ENCODE results near the gene TUBG2. TPM values are rescaled to one million over a fixed set of nuclear protein-coding genes. Genes with fewer than 3 reads are reported as not detected.

Gene TUBG2
- total RNA-seq, 1 experiment from 2014 or later, result 20.4 TPM

DNA sequence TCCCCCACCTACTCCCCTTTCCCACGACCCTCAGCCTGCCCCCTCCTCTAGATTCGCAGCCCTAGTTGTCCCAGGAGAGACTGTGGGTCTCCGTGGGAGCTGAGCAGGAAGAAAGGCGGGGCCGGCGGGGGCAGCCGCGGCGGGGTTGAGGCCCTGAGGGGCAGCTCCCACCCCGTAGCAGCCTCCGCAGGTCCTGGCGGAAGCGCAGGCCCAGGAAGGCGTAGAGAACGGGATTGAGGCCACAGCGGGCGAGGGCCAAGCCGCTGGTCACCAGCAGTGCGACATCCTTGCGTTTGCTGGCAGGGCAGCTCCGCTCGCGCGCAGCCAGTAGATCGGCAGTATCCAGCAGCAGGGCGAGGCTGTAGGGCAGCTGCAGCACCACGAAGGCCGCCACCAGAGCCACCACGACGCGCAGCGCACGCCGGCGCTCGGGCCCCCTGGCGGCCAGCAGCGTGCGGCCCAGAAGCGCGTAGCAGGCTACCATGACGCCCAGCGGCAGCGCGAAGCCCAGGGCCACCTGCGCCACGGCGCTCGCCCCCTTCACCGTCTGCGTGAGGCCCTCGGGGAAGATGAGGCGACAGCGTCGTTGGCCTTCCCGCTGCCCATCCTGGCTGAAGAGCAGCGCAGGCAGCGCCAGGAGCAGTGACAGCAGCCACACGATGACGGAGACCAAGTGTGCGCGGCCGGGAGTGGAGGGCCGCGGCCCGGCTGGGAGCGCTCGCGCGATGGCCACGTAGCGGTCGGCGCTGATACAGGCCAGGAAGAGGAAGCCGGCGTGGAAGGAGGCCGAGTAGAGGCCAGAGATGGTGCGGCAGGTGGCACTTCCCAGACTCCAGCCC, 20.6 kb downstream of the TUBG2 start:
- Mint-ChIP-seq H3K27ac (peak overlapping the region in 2 of 3 experiments; percentile 62 to 68; a peak in 2 of 7 replicates), H3K9me3 (no peaks in the 10 kb centered on the region; a peak in 2 of 5 replicates), H3K36me3 (ENCODE audit: insufficient read depth in 1 of 3, low read depth in 3 of 3) (peaks cover 0 to 4% (median 3%) of the 10 kb centered on the region in 3 experiments; a peak in 3 of 7 replicates), H3K27me3 (ENCODE audit: low read depth) (peaks cover 34% of the 10 kb centered on the region), H3K4me3 (peak overlapping the region; percentile 57 to 74), H3K4me1 (peaks cover 38 to 51% of the 10 kb centered on the region in 2 experiments)
- Histone ChIP-seq H3K18ac (ENCODE audit: insufficient read length, low read depth, low read length) (peak overlapping the region; percentile 44), H3K79me1 (ENCODE audit: insufficient read depth, low read depth, low read length, poor library complexity, severe bottlenecking) (no peaks in the 10 kb centered on the region), H4K8ac (replicated peaks; ENCODE audit: insufficient read length, low read depth, low read length) (no peak overlapping the region), H2BK120ac (ENCODE audit: low read depth, low read length, poor library complexity, severe bottlenecking) (no peak overlapping the region), H3K4me1 (ENCODE audit: insufficient read depth, low read length) (peaks cover 3% of the 10 kb centered on the region; the same call in 1 of the 2 replicates), H2BK5ac (ENCODE audit: insufficient read length, low read length) (no peak overlapping the region), H3K4me2 (ENCODE audit: insufficient read depth, insufficient read length, low read length) (peak overlapping the region; percentile 83), H3K9me3 (ENCODE audit: control insufficient read depth, low read depth, low read length) (no peaks in the 10 kb centered on the region), H2BK15ac (ENCODE audit: low read depth, low read length) (no peak overlapping the region), H3K27me3 (ENCODE audit: insufficient read depth, low read length) (no peaks in the 10 kb centered on the region; the same call in 1 of the 2 replicates), H2AFZ (ENCODE audit: low read length) (no peak overlapping the region), H3K27ac (ENCODE audit: insufficient read length, low read depth, low read length) (no peak overlapping the region), H3K56ac (ENCODE audit: insufficient read length, low read depth, low read length) (no peak overlapping the region), H3K9ac (ENCODE audit: extremely low read depth, insufficient read length, low read length) (peak overlapping the region; percentile 16), H2BK12ac (ENCODE audit: insufficient read length, low read depth, low read length) (no peak overlapping the region), H3K23ac (ENCODE audit: insufficient read length, low read depth, low read length) (no peak overlapping the region), H4K20me1 (ENCODE audit: control insufficient read depth, insufficient read depth, insufficient read length) (no peaks in the 10 kb centered on the region), H3T11ph (ENCODE audit: low read length) (no peak overlapping the region), H3K23me2 (ENCODE audit: insufficient read length, low read depth, low read length, poor library complexity, severe bottlenecking) (peaks cover 31% of the 10 kb centered on the region), H4K5ac (ENCODE audit: insufficient read length, low read depth, low read length) (no peak overlapping the region), H2BK20ac (ENCODE audit: low read depth, low read length, poor library complexity, severe bottlenecking) (no peak overlapping the region), H3K4ac (ENCODE audit: low read depth, low read length) (no peak overlapping the region), H3K14ac (ENCODE audit: insufficient read depth, low read length) (peak overlapping the region; percentile 78), H4K91ac (ENCODE audit: insufficient read length, low read depth, low read length) (no peak overlapping the region), H2AK5ac (ENCODE audit: insufficient read length, low read length) (no peak overlapping the region), H3K79me2 (ENCODE audit: insufficient read depth, low read length) (no peaks in the 10 kb centered on the region; the same call in 1 of the 2 replicates)
- peak; percentile 95 for DNase-seq
- TF ChIP-seq CTCF (conservative IDR thresholded peaks at IDR 0.05), result peak; percentile 95
- WGBS (ENCODE audit: extremely low coverage, insufficient read length, low lambda C conversion rate), result no CpG with 5 or more reads among the region's 78 CpGs

Measured in H9 (cell line).